ENCODE results near the gene RBP2. TPM values are rescaled to one million over a fixed set of nuclear protein-coding genes. Genes with fewer than 3 reads are reported as not detected.

Gene RBP2
- polyA plus RNA-seq, 2 of the 4 experiments (the other 2 are of a cell fraction), result not detected

DNA sequence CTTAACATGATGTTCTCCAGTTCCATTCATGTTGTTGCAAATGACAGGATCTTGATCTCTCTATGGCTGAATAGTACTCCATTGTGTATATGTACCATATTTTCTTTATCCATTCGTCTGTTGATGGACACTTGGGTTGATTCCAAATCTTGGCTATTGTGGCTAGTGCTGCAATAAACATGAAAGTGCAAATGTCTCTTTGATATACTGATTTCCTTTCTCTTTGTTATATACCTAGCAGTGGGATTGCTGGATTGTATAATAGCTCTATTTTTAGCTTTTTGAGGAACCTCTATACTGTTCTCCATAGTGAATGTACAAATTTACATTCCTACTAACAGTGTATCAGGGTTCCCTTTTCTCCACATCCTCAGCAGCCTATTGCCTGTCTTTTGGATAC, 5.9 kb upstream of the RBP2 start:
- no peak overlapping the region for H3K4me3 ChIP-seq
- WGBS (ENCODE audit: missing lambda C conversion rate), result 10% methylated on average over 1 of the region's 1 CpG
- TF ChIP-seq NFE2L2 (conservative IDR thresholded peaks at IDR 0.05; ENCODE audit: low read length) (no peak), ZFP36 (IDR thresholded peaks at IDR 0.05; ENCODE audit: borderline replicate concordance, partially characterized antibody) (no peak), BHLHE40 (IDR thresholded peaks at IDR 0.05; ENCODE audit: low read depth, low read length) (no peak), KDM1A (IDR thresholded peaks at IDR 0.05; ENCODE audit: low read depth) (no peak)
- FAIRE-seq (no peak), DNase-seq (ENCODE audit: low read depth in 1 of 2, low spot score in 1 of 2) (no peak), ATAC-seq (no peak)
- H3K27ac ChIP-seq, result no peak overlapping the region
- no peaks in the 10 kb centered on the region for H3K9me3 ChIP-seq
- ChIA-PET POLR2A (no interaction called here), CTCF (no interaction called here)
- H3K4me2 ChIP-seq, result no peak overlapping the region
- no peaks in the 10 kb centered on the region for H3K4me1 ChIP-seq

DNA sequence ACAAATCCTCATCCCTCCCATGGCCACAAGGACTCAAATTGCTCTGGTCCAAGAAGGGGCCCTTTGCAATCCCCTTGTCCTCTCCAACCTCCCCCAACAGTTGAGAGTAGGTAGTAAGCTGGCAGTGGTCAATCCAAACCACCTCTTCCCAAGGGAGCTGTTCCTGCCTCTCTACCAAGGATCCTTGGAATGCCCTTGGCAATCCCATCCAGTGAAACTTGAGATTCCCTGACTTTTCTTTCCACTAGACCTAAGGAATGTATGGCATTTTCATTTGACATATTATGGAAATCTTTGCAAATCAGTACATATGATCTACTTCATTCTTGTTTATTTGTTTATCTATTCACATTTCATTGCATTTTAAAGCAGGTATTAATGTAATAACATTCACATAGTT, 4.8 kb upstream of the RBP2 start:
- CTCF ChIA-PET, result no interaction called here
- no peak for TF ChIP-seq CEBPB (IDR thresholded peaks at IDR 0.05)
- TF ChIP-seq FOSL2 (IDR thresholded peaks at IDR 0.05), result no peak
- TF ChIP-seq FOSL2 (CRISPR knock-in tag; IDR thresholded peaks at IDR 0.05), result no peak
- no peak for TF ChIP-seq KDM5A (IDR thresholded peaks at IDR 0.05)
- TF ChIP-seq, protein P1, sequence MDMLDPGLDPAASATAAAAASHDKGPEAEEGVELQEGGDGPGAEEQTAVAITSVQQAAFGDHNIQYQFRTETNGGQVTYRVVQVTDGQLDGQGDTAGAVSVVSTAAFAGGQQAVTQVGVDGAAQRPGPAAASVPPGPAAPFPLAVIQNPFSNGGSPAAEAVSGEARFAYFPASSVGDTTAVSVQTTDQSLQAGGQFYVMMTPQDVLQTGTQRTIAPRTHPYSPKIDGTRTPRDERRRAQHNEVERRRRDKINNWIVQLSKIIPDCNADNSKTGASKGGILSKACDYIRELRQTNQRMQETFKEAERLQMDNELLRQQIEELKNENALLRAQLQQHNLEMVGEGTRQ (IDR thresholded peaks at IDR 0.05), result no peak
- no peak for TF ChIP-seq KDM1A (IDR thresholded peaks at IDR 0.05; ENCODE audit: low read depth)
- TF ChIP-seq, protein P2, sequence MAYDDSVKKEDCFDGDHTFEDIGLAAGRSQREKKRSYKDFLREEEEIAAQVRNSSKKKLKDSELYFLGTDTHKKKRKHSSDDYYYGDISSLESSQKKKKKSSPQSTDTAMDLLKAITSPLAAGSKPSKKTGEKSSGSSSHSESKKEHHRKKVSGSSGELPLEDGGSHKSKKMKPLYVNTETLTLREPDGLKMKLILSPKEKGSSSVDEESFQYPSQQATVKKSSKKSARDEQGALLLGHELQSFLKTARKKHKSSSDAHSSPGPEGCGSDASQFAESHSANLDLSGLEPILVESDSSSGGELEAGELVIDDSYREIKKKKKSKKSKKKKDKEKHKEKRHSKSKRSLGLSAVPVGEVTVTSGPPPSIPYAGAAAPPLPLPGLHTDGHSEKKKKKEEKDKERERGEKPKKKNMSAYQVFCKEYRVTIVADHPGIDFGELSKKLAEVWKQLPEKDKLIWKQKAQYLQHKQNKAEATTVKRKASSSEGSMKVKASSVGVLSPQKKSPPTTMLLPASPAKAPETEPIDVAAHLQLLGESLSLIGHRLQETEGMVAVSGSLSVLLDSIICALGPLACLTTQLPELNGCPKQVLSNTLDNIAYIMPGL (CRISPR knock-in tag; IDR thresholded peaks at IDR 0.05; ENCODE audit: borderline replicate concordance), result no peak
- no peak for TF ChIP-seq FOSB (CRISPR knock-in tag; IDR thresholded peaks at IDR 0.05)
- no peak for TF ChIP-seq NFE2L2 (conservative IDR thresholded peaks at IDR 0.05; ENCODE audit: low read length)
- TF ChIP-seq, protein P3, sequence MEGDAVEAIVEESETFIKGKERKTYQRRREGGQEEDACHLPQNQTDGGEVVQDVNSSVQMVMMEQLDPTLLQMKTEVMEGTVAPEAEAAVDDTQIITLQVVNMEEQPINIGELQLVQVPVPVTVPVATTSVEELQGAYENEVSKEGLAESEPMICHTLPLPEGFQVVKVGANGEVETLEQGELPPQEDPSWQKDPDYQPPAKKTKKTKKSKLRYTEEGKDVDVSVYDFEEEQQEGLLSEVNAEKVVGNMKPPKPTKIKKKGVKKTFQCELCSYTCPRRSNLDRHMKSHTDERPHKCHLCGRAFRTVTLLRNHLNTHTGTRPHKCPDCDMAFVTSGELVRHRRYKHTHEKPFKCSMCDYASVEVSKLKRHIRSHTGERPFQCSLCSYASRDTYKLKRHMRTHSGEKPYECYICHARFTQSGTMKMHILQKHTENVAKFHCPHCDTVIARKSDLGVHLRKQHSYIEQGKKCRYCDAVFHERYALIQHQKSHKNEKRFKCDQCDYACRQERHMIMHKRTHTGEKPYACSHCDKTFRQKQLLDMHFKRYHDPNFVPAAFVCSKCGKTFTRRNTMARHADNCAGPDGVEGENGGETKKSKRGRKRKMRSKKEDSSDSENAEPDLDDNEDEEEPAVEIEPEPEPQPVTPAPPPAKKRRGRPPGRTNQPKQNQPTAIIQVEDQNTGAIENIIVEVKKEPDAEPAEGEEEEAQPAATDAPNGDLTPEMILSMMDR (IDR thresholded peaks at IDR 0.05), result no peak
- H3K4me3 ChIP-seq, result no peak overlapping the region
- H3K4me1 ChIP-seq, result no peaks in the 10 kb centered on the region
- H3K27ac ChIP-seq, result no peak overlapping the region
- FAIRE-seq, result no peak
- DNase-seq (ENCODE audit: low read depth in 1 of 2, low spot score in 1 of 2), result no peak
- POLR2A ChIA-PET, result no interaction called here
- H3K4me2 ChIP-seq, result no peak overlapping the region
- H3K9me3 ChIP-seq, result no peaks in the 10 kb centered on the region
- ATAC-seq, result no peak

DNA sequence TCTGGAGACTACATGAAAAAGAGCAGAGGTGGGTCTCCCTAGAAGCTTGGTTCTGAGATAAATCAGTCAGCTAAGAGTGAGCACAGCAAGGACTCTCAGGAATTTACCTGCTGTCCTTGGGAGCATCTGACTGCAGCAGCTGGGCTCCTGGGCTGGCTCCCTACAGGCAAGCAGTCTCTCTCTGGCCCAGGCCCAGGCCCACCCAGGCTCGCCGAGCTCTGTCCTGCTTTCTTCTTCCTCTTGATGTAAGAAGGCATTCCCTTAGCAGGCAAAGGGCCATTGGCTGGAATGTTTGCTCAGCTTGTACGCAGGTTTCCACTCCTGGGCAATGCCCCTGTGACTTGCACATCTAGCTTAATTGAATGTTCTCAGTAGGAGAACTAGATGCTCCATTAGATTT, 4.3 kb upstream of the RBP2 start:
- H3K4me1 ChIP-seq, result no peaks in the 10 kb centered on the region
- CTCF ChIA-PET, result no interaction called here
- H3K27ac ChIP-seq, result no peak overlapping the region
- H3K9me3 ChIP-seq, result no peaks in the 10 kb centered on the region
- TF ChIP-seq FOSL2 (IDR thresholded peaks at IDR 0.05), result no peak
- no peak for TF ChIP-seq FOSL2 (CRISPR knock-in tag; IDR thresholded peaks at IDR 0.05)
- TF ChIP-seq FOXS1 (CRISPR knock-in tag; IDR thresholded peaks at IDR 0.05), result no peak
- TF ChIP-seq RARB (CRISPR knock-in tag; IDR thresholded peaks at IDR 0.05), result no peak
- no peak for TF ChIP-seq SMC3 (IDR thresholded peaks at IDR 0.05)
- no peak for TF ChIP-seq ZC3H11A (IDR thresholded peaks at IDR 0.05)
- no peak for TF ChIP-seq MYC (IDR thresholded peaks at IDR 0.05; ENCODE audit: borderline replicate concordance, low read length)
- TF ChIP-seq CBX8 (IDR thresholded peaks at IDR 0.05), result no peak
- TF ChIP-seq RNF2 (IDR thresholded peaks at IDR 0.05; ENCODE audit: borderline replicate concordance, low read depth), result no peak
- TF ChIP-seq RAD21 (conservative IDR thresholded peaks at IDR 0.05 in 1 of 2, IDR thresholded peaks at IDR 0.05 in 1 of 2), result no peak
- TF ChIP-seq, protein P4, sequence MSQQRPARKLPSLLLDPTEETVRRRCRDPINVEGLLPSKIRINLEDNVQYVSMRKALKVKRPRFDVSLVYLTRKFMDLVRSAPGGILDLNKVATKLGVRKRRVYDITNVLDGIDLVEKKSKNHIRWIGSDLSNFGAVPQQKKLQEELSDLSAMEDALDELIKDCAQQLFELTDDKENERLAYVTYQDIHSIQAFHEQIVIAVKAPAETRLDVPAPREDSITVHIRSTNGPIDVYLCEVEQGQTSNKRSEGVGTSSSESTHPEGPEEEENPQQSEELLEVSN (IDR thresholded peaks at IDR 0.05; ENCODE audit: borderline replicate concordance, low read depth), result no peak
- TF ChIP-seq, protein P3 (IDR thresholded peaks at IDR 0.05), result no peak
- TF ChIP-seq, protein P5, sequence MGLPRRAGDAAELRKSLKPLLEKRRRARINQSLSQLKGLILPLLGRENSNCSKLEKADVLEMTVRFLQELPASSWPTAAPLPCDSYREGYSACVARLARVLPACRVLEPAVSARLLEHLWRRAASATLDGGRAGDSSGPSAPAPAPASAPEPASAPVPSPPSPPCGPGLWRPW (IDR thresholded peaks at IDR 0.05), result no peak
- no peak for TF ChIP-seq ESRRA (IDR thresholded peaks at IDR 0.05; ENCODE audit: borderline replicate concordance, low read length)
- no peak for TF ChIP-seq SREBF2 (IDR thresholded peaks at IDR 0.05)
- TF ChIP-seq HEYL (CRISPR knock-in tag; IDR thresholded peaks at IDR 0.05), result no peak
- TF ChIP-seq, protein P6, sequence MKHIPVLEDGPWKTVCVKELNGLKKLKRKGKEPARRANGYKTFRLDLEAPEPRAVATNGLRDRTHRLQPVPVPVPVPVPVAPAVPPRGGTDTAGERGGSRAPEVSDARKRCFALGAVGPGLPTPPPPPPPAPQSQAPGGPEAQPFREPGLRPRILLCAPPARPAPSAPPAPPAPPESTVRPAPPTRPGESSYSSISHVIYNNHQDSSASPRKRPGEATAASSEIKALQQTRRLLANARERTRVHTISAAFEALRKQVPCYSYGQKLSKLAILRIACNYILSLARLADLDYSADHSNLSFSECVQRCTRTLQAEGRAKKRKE (CRISPR knock-in tag; IDR thresholded peaks at IDR 0.05; ENCODE audit: low read depth), result no peak
- TF ChIP-seq EHF (CRISPR knock-in tag; IDR thresholded peaks at IDR 0.05), result no peak
- TF ChIP-seq RFX5 (IDR thresholded peaks at IDR 0.05), result no peak
- no peak overlapping the region for H3K4me3 ChIP-seq
- POLR2A ChIA-PET, result no interaction called here
- 80% methylated on average over 3 of the region's 3 CpGs for WGBS (ENCODE audit: missing lambda C conversion rate)
- no peak for DNase-seq (ENCODE audit: low read depth in 1 of 2, low spot score in 1 of 2)
- FAIRE-seq, result no peak
- H3K4me2 ChIP-seq, result no peak overlapping the region
- no peak for ATAC-seq
